GM19372 (cell line): ENCODE measurements around the gene HCRTR1.

Source experiments
- ATAC-seq: cut with Tn5 transposase; IDR thresholded peaks from one replicate; pipeline ENCODE4 v1.9.1; 2021; ENCODE audit warnings: mild to moderate bottlenecking, low read depth, moderate library complexity; ENCODE audit not compliant: unreplicated experiment

HCRTR1 gene

GRCh38 chr1:31624731-31625514 is 7.4 kb downstream of the HCRTR1 start:
- ATAC-seq = no peak

GRCh38 chr1:31625561-31626222 is 8.2 kb downstream of the HCRTR1 start:
- ATAC-seq = no peak

GRCh38 chr1:31626223-31627207 is 9.0 kb downstream of the HCRTR1 start:
- no peak for ATAC-seq

- ATAC-seq = no peak
Observed at GRCh38 chr1:31627301-31627929, 9.9 kb downstream of the HCRTR1 start.

- ATAC-seq = no peak
Observed at GRCh38 chr1:31627930-31628559, 10.6 kb downstream of the HCRTR1 start.

GRCh38 chr1:31628931-31629556 is 11.6 kb downstream of the HCRTR1 start:
- ATAC-seq = no peak

DNA sequence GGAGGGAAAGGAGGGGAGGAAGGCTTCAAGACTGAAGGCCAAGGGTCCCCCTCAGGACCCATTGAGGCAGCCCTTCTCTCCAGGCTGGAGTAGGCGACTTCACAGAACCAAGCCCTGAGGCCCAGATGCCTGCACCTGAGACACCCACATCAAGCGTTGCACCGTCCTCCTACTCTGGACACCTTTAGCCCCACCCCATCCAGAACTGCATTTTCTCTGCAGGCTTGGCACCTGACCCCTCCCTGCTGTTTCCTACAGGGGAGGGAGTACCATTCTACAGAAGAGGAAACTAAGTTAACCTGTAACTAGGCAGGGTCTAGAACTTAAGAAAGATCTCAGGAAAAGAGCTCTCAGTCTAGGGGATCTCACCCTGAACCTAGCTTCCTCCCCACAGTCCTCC is 15.2 kb downstream of the HCRTR1 start:
- ATAC-seq = no peak

DNA sequence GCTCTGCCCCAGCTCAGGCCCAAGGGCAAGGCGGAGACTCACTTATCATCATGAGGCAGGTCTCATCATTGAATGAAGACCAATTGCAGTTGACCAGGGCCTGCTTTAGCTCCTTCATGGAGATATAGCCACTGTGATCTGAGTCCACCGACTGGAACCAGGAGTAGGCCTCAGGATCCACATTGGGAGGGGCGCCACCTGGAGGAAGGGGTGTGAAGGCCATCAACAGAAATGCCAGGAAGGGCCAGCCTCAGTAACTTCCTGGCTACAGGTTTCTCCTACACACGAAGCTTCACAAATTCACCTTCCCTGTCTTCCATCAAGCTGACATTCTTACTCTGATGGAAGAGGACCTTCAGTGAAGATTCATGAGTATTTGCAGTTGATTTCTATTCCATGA is 15.6 kb downstream of the HCRTR1 start:
- no peak for ATAC-seq

- no peak for ATAC-seq
Observed at GRCh38 chr1:31637915-31638673, 20.6 kb downstream of the HCRTR1 start.

DNA sequence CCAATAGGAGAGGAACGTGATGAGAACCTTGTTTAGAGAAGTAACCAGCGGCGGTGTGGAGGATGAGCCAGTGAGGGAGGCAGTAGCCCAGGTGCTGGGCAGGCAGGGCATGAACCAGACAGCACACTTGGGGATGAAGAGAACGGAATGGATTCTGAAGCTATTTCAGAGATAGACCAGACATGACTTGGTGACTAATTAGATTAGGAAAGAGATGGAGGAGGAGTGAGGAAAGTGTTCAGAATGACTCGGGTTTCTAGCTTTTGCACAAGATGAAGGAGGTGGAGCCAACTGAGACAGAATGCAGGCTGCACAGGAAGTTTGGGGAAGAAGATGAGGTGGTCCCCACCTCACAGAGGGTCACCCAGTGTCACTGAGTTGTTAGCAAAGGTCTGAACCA is 22.1 kb downstream of the HCRTR1 start:
- no peak for ATAC-seq

DNA sequence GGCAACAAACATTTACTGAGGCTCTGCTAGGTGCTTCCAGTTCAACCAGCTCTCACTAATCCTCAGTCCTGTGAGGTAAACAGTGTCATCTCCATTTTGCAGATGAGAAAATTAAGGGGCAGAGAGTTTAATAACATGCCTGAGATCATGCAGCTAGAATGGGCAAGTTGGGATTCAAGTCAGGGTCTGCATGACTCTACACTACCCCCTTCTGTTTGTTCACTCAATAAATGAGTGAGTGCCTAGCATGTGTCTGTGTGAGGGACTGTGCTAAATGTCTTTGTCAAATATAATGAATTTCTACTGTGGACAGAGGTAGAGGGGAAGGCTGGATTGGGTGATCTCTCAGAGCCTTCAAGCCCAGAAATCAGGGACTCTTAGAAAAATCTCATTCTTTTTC is 22.7 kb downstream of the HCRTR1 start:
- no peak for ATAC-seq

DNA sequence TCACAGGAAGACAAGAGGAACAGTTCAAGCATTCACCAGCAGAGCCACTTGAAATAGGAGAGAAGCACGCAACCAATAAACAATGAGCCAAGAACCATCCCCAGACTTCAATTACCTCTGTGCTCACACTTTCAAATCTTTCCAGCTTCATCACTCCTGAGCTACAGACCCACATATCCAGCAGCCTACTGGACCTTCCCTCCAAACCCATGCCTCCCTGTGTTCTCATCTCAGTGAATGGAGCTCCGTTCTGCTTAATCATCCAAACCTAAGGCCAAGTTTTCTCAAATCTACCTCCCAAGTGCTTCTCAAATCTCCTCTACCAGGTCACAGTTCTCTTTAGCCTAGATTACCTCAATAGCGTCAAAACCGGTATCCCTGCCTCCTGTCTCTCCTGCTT is 23.5 kb downstream of the HCRTR1 start:
- ATAC-seq = no peak

- no peak for ATAC-seq
Observed at GRCh38 chr1:31642366-31642765, 24.9 kb downstream of the HCRTR1 start.

GRCh38 chr1:31642897-31643296 is 25.4 kb downstream of the HCRTR1 start:
- ATAC-seq = no peak

GRCh38 chr1:31643976-31644559 is 26.6 kb downstream of the HCRTR1 start:
- peak; percentile 7 for ATAC-seq

DNA sequence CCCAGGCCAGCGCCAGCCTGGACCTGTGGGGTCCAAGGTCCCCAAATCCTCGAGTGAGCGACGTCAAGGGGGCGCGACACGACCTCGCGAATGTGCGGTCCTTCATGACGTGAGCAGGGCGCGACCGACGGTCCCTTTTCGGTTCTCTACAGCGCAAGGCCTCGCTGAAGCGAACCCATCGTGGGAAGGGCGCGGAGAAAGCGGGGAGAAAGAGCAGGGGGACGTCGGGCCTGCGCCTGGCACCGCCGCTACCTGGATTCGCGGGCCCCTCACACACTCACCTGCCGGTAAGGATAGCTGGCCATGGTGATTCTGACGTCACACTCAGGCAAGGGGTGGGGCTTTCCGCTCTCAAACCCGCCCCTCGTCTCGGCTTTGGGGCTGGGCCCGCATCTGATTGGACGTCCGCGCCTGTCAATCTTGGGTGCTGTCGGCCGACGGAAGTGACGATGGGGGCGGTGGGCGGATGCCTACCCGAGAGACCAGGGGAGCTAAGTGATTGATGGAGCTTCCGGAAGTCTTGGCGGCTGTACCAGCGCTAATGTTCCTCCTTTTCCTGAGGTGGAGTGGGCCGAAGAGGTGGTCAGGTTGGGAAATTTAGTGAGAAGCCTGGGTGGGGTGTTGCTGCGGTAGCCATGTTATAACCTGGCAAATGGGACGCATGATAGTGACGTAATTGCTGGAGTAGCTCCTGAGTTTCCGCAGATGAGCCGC is 27.2 kb downstream of the HCRTR1 start, which contains the start of gene PEF1:
PEF1 (minus strand) TSS at position 317 of the 714 bp plus-strand sequence; CDS start at position 305, 12 bp downstream.
- peak; percentile 88 for ATAC-seq

- ATAC-seq = no peak
Observed at GRCh38 chr1:31645274-31645568, 27.7 kb downstream of the HCRTR1 start.
